ENCODE data around the gene PLAAT5. TPM values are rescaled to one million over a fixed set of nuclear protein-coding genes. Genes with fewer than 3 reads are reported as not detected.

PLAAT5 gene
- total and polyA plus RNA-seq, 2 donors (not counting 1 experiment from before 2014, with no cell fraction given), result 0.07 to 0.50 TPM

GRCh38 chr11:63470311-63470710 is 20.7 kb downstream of the PLAAT5 start:
- Histone ChIP-seq H3K27me3 (ENCODE audit: control insufficient read depth, insufficient read depth, low read length) (no peaks in the 10 kb centered on the region), H3K9ac (ENCODE audit: insufficient read depth, low read length) (no peak overlapping the region), H3K4me1 (ENCODE audit: control insufficient read depth, extremely low read depth, insufficient read depth, low read length) (no peaks in the 10 kb centered on the region), H2AFZ (ENCODE audit: low read length) (no peak overlapping the region), H3K4me2 (ENCODE audit: extremely low read depth, insufficient read depth, low read length) (no peak overlapping the region), H3K4me3 (replicated peaks in 1 of 4; ENCODE audit: control extremely low read depth in 1 of 4, insufficient read depth in 1 of 4, low read depth in 3 of 4, low read length in 4 of 4) (no peak overlapping the region), H3K36me3 (ENCODE audit: control insufficient read depth, insufficient read depth, low read length) (no peaks in the 10 kb centered on the region), H3K79me2 (ENCODE audit: control insufficient read depth, insufficient read depth, low read length) (no peaks in the 10 kb centered on the region), H3K9me3 (ENCODE audit: control insufficient read depth, insufficient read depth, low read depth, low read length) (no peaks in the 10 kb centered on the region), H4K20me1 (ENCODE audit: control insufficient read depth, extremely low read depth, insufficient read depth, low read length) (no peaks in the 10 kb centered on the region), H3K27ac (ENCODE audit: insufficient read depth, low read length) (no peak overlapping the region)
- TF ChIP-seq CTCF (conservative IDR thresholded peaks at IDR 0.05 in 1 of 2, IDR thresholded peaks at IDR 0.05 in 1 of 2; ENCODE audit: low read depth in 1 of 2, low read length in 2 of 2), result no peak
- no peak for TF ChIP-seq EZH2 (IDR thresholded peaks at IDR 0.05; ENCODE audit: low read length, missing control alignments)
- no peak for DNase-seq (ENCODE audit: low read depth in 2 of 2)

- H3K9ac ChIP-seq (ENCODE audit: insufficient read depth, low read length), result no peak overlapping the region
- H3K4me2 ChIP-seq (ENCODE audit: extremely low read depth, insufficient read depth, low read length), result no peak overlapping the region
- no peak overlapping the region for H3K27ac ChIP-seq (ENCODE audit: insufficient read depth, low read length)
- TF ChIP-seq CTCF (conservative IDR thresholded peaks at IDR 0.05 in 1 of 2, IDR thresholded peaks at IDR 0.05 in 1 of 2; ENCODE audit: low read depth in 1 of 2, low read length in 2 of 2), result no peak
- no peak for TF ChIP-seq EZH2 (IDR thresholded peaks at IDR 0.05; ENCODE audit: low read length, missing control alignments)
- no peaks in the 10 kb centered on the region for H4K20me1 ChIP-seq (ENCODE audit: control insufficient read depth, extremely low read depth, insufficient read depth, low read length)
- H3K9me3 ChIP-seq (ENCODE audit: control insufficient read depth, insufficient read depth, low read depth, low read length), result no peaks in the 10 kb centered on the region
- DNase-seq (ENCODE audit: low read depth in 2 of 2), result no peak
- no peaks in the 10 kb centered on the region for H3K36me3 ChIP-seq (ENCODE audit: control insufficient read depth, insufficient read depth, low read length)
- H3K27me3 ChIP-seq (ENCODE audit: control insufficient read depth, insufficient read depth, low read length), result peaks cover 3% of the 10 kb centered on the region
- no peak overlapping the region for H2AFZ ChIP-seq (ENCODE audit: low read length)
- no peaks in the 10 kb centered on the region for H3K4me1 ChIP-seq (ENCODE audit: control insufficient read depth, extremely low read depth, insufficient read depth, low read length)
- no peaks in the 10 kb centered on the region for H3K79me2 ChIP-seq (ENCODE audit: control insufficient read depth, insufficient read depth, low read length)
- H3K4me3 ChIP-seq (replicated peaks in 1 of 4; ENCODE audit: control extremely low read depth in 1 of 4, insufficient read depth in 1 of 4, low read depth in 3 of 4, low read length in 4 of 4), result no peak overlapping the region
Measured at GRCh38 chr11:63462137-63462536, 28.8 kb downstream of the PLAAT5 start.

- Histone ChIP-seq H3K36me3 (ENCODE audit: control insufficient read depth, insufficient read depth, low read length) (no peaks in the 10 kb centered on the region), H4K20me1 (ENCODE audit: control insufficient read depth, extremely low read depth, insufficient read depth, low read length) (no peaks in the 10 kb centered on the region), H3K27ac (ENCODE audit: insufficient read depth, low read length) (no peak overlapping the region), H3K27me3 (ENCODE audit: control insufficient read depth, insufficient read depth, low read length) (peaks cover 3% of the 10 kb centered on the region), H3K79me2 (ENCODE audit: control insufficient read depth, insufficient read depth, low read length) (no peaks in the 10 kb centered on the region), H3K9me3 (ENCODE audit: control insufficient read depth, insufficient read depth, low read depth, low read length) (no peaks in the 10 kb centered on the region), H3K4me1 (ENCODE audit: control insufficient read depth, extremely low read depth, insufficient read depth, low read length) (no peaks in the 10 kb centered on the region), H2AFZ (ENCODE audit: low read length) (no peak overlapping the region), H3K4me3 (replicated peaks in 1 of 4; ENCODE audit: control extremely low read depth in 1 of 4, insufficient read depth in 1 of 4, low read depth in 3 of 4, low read length in 4 of 4) (no peak overlapping the region), H3K9ac (ENCODE audit: insufficient read depth, low read length) (no peak overlapping the region), H3K4me2 (ENCODE audit: extremely low read depth, insufficient read depth, low read length) (no peak overlapping the region)
- no peak for TF ChIP-seq CTCF (conservative IDR thresholded peaks at IDR 0.05 in 1 of 2, IDR thresholded peaks at IDR 0.05 in 1 of 2; ENCODE audit: low read depth in 1 of 2, low read length in 2 of 2)
- no peak for TF ChIP-seq EZH2 (IDR thresholded peaks at IDR 0.05; ENCODE audit: low read length, missing control alignments)
- no peak for DNase-seq (ENCODE audit: low read depth in 2 of 2)
Measured at GRCh38 chr11:63459586-63459985, 31.4 kb downstream of the PLAAT5 start.
